ENCODE data around the gene S1PR3.

The S1PR3 gene

DNA sequence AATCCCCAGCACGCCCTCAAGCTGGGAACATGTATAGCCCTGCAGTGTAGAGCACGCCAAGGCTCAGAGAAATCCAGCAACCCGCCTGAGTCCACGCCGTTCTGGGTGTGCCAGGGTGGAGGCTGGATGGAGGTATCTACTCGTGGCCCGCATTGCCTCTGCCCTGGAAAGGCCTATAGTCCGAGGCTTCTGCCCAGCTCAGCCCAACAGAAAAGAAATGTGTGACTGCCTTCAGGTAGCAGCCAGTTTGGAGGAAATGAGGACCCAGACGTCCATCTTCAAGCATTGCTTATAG lies 18.2 kb downstream of the S1PR3 start:
- no peak for DNase-seq (ENCODE audit: low read depth)

DNA sequence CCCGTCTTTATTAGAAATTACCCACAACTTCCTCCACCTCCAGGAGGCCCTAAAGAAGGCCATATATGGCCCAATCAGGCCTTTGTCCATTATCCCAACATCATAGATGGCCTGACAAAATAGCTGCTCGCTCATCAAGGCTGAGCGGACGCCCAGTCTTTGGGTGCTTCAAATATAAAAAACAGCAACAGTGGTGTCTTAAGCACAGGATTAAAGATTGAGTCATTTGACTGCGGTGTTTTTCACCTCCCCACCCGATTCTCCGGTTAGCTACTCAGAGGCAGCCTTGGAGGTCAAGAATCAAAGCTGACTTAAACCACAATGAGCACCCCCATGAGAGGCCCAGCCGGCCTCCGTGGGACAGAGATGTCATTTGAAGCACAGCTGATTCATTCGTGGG lies 18.8 kb downstream of the S1PR3 start:
- DNase-seq (ENCODE audit: low read depth): no peak

DNA sequence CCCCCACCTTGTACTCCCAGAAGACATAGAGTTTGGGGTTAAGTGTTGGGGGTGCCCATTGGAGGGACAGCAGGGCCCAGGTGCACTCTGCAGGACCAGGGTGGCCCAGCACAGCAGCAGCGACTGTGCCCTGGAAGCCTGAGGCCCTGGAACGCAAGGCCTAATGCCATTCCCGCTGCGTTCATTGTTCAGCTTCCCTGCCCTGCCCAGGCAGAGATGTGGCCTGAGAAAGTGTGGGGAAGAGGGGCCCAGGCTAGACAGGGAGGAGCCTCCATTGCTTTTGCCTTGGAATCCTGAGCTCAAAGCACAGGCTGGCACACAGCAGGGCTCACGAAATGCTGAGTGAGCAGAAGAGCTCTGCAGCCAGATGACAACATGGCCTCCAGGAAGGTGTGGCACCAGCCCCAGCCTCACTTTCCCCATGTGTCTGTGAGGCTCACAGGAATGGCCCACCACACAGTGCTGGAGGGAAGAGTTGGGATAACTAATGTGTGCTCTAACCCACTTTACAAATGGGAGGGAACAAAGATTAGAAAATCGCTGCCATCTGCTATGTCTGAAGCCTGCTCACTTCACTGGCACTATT lies 19.4 kb downstream of the S1PR3 start:
- no peak for DNase-seq (ENCODE audit: low read depth)

DNA sequence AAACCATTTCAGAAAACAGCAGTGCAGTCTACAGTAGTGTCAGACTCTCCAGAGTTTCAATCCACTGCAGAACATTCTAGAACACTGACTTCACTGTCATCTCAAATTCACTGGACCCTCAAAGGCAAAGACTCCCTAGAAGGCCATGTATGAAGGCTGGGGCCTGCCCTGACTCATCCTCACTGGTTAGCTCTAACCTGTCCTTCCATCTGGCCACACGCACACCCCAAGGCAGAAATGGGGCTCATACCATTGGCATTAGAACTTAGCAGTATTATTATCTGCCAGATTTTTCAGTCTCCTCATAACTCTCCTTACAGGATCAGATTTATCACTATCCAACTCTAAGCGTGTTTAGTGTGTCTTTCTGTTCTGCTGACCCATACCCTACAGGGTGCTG lies 20.4 kb downstream of the S1PR3 start:
- no peak for DNase-seq (ENCODE audit: low read depth)

DNA sequence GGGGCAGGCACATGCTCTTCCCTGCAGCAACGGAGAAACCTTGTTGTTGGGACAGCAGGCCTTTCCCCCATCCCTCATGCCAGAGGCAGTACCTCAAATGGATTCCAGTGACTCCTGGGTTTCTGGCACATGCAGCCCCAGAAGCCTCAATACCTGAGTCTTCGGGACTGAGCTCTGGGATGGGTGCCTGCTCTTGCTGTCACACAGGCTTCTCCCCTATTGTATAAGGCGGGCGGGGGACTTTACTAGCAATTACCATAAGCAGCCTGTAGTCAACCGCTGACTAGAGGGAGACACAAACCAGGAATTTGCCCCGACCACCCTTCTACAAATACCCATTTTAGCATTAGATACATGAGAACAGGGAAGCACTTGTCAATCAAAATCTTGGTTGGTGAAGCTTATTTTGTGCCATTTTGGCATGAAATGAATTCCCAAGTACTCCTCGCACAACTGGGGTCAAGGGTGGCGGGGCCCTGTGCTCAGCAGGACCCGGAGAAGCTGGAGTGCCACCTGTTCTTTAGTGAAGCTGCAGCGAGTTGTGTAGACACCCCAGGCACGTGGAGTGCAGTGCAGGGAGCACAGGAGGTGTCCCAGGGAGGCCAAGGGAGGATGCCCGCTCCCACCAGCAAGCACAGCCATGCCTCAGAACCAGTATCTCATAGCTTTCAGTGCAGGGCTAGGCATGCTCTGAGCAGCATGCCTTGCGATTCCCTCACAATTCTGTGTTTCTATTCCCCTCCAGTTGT lies 21.2 kb downstream of the S1PR3 start:
- no peak for DNase-seq (ENCODE audit: low read depth)

DNA sequence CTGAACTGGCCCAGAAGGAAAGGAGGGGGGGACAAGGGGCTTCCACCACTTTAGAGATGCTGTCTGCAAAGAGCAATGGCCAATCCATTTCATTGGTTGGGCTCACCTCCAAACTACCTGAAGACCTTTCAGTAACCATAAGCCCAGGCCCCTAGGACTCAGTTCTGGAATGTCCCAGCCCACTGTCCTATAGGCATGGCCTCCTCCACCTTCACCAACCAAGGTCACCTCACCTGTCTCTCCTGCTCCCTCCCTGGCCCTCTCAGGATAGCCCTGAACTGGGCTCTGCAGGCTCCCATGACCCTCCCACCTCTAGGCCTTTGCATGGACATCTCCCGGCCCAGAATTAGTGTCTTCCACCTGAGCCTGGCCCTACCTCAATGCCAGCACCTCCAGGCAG lies 22.4 kb downstream of the S1PR3 start:
- DNase-seq (ENCODE audit: low read depth): no peak

DNA sequence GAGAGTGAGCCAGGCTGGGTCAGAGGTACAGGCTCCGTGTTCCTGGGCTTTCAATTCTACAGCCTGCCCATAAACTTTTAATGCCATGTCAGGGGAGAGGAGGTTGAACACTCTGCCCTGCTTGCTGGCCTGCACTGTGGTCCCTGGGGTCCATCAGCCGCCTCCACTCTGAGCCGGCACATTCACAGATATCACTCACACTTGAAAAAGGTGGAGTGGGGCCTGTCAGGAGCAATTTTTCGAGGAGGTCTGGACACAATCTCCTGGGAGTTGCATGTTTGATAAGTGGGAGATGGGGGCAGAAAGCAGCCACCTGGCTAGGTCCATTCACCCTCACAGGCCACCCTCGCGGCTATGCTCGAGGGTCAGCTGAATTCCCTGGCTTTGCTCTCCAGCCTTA lies 22.9 kb downstream of the S1PR3 start:
- no peak for DNase-seq (ENCODE audit: low read depth)

DNA sequence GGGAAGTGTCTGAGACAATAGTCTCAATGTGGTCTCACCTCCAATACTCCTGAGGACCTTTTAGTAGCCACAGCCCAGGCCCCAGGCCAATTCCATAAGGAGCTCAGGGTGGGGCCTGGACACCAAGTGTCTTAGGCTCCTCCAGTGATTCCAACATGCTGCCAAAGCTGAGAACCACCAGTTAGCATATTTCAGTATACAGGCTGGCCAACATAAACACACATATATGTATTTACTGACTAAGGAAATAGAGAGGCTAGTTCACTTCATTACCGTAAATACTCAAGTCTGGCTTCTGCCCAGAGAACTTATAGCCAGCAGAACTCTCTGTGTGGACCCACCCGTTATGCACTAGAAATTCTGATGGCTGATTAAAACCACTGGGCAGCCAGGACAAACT lies 24.1 kb downstream of the S1PR3 start:
- DNase-seq (ENCODE audit: low read depth): no peak

DNA sequence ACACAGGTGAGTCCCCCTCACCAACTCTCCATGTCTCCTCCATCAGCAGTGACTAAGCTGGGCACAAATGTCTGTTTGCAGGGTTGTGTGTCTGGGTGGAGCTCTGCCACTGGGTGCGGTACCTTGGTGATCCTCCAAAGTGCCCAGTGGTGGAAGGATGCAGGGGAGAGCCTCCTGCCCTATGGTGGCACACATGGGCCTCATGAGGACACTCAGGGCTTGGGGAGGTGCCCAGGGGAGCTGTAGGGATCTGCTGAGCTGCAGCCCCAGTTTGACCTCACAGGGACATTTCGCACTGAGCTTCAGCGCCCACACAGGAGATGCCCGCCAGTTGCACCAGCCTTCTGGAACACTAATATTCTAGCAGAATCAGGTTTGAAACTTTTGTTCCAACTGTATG lies 29.5 kb downstream of the S1PR3 start:
- no peak for DNase-seq (ENCODE audit: low read depth)

DNA sequence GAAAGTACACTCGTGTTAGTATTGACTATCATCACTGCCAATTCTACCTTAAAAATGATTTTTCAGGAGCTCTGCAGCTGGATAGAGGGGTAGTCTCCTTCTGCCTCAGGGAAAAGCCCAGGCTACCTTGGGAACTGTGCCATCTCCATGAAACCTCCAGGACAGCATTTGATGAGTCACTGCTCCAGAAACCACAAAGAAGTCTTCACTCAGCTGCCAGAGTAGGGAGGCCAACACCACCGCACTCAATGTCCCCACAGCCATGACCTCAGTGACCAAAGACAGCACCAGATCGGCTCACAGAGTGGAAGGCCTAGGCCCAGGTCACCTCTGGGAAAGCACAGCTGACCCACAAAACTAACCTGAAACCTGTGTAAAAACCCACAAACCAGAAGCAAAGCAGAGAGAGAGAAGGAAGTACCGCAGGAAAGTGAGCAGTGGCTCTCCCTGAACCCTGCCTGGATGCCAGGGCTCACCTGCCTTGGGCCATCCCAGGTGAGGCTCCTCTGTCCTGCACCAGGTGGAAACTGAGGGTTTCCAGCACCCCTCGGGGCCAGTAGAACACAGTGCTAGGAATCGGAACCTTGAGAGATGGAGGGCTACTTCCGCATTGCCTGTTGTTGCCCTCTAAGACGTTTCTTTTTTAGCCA lies 30.0 kb downstream of the S1PR3 start:
- DNase-seq (ENCODE audit: low read depth): peak; percentile 79

DNA sequence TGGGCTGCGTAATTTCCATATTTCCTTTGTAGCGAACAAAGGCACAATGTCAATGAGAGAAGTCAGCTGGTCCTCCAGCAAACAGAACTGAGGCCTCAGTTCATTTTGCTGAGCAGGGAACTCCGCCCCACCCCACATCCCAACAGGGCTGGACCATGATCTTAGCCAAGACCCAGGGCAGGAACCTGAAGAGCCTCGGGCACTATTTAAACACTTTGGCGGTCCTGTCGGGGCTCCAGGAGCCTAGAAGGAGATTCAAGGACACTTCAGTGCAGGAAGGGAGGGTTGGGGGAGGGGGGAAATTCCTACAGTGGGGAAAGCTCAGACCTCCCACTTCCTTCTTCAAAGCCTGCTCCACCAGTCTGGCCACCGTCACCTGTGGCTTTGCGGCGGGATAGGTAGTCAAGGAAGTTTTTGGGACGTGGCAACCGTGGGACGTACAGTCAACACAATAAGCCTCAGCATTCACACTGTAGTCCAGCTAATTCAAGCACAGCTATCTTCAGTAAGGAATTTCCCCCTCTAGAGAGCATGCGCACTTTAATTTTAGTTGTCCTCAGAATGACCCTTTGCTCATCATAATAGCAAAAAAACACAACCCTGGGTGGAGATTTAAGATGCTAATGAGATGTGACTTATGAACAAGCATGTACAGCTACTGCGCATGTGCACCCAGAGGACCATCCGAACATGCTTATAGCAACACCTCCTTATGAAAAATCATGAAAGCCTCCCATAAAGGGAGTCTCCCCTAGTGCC lies 30.9 kb downstream of the S1PR3 start:
- no peak for DNase-seq (ENCODE audit: low read depth)

DNA sequence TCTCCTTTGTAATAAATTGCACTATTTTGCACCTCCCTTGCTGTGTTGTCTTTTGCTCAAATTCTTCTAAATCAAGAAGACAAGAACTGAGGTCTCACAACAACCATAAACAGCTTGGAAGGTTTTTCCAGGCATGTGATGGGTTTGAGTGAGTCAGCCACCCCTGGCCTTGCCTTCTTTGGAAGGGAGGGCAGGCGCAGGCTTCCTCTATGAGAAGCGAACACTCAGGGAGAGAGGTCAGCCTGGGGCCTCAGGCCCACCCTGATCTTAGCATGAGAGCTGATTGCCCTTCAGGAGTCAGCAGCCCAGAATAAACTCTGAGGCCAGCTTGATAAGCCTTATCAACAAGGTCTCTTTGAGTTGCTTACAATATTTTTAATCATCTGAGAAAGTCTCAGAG lies 31.6 kb downstream of the S1PR3 start:
- DNase-seq (ENCODE audit: low read depth): peak; percentile 43

DNA sequence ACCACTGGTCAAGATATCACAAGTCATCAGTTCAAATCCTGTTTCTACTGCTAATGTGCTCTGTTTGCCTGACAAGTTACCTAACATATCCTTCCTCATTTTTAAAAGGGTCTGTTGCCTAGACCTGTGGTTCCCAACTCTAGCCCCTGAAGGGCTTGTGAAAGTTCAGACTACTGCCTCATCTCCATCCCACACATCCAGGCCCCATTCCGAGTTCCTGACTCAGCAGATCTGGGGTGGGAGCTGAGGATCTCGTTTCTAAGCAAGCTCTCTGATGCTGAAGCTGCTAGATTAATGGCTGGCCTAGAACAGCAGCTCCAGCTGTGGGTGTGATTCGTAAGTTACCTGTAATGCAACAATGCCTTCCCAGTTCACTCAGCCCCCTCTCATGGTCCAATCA lies 32.5 kb downstream of the S1PR3 start:
- DNase-seq (ENCODE audit: low read depth): no peak

DNA sequence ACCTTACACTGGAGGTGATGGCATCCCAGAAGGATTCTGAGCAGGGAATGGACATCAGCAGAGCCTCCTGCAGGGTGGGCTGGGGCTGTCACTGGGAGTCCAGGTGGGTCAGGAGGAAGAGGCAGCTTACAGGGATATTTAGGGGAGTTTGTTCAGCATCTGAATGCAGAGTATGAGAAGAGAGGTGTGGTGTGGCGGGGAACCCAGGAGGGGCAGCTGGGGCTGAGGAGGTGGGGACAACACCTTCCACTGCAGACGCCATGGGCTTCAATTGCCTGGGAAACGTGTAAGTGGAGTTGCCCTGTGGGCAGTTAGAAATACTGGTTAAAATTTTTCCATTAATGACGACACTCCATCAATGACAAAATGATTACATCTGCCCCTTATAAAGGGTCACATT lies 33.5 kb downstream of the S1PR3 start:
- DNase-seq (ENCODE audit: low read depth): no peak

DNA sequence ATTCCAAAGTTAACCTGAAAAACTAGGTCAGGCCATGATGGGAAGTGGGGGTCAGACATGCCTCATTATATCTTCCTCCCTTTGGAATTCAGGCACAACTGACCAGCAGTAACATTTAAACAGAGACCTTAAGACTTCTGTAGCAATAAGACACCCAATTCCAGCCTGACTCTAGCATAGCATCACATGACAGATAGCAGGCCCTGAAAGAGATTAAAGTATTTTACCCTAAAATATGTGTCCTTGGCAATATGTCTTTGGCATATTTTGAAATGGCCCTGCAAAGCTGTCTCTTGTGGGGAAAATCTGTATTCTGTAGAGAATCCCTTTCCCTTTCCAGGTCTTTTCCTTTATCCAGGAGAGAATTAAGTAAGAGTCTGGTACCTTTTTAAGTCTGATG lies 34.3 kb downstream of the S1PR3 start:
- no peak for DNase-seq (ENCODE audit: low read depth)

DNA sequence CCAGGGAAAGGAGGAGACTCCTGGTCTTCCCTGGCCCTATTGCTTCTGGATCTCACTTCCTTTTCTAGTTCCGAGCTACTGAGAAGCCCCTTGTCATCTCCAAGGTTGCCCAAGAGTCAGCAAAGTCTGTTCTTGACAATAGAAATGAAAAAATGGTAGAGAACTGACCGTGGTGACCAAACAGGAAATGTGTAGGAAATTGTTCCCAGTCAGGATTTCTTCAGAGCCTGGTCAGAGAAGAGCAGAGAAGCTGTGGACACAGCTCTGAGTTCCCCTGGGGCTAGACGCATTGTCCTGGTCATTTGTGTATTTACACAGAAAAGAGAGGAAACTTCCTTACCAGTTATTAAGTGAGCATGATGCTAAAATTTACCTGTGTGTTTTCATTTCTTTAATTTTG lies 35.6 kb downstream of the S1PR3 start:
- DNase-seq (ENCODE audit: low read depth): no peak

DNA sequence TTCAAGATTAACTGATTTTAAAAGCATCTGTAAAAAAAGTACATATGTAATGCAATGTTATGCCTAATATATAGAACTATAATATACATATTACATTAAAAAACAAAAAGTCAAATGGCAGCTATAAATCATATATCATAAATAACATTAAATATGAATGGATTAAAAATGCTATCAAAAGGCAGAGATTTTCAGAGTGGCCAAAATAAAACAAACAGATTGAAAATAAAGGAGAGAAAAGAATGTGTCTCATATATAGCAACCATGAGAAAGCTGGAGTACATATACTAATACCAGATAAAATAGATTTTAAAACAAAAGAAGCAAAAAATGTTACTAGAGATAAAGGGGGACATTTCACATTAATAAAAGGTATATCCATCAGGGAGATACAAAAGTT lies 38.5 kb downstream of the S1PR3 start:
- DNase-seq (ENCODE audit: low read depth): no peak

DNA sequence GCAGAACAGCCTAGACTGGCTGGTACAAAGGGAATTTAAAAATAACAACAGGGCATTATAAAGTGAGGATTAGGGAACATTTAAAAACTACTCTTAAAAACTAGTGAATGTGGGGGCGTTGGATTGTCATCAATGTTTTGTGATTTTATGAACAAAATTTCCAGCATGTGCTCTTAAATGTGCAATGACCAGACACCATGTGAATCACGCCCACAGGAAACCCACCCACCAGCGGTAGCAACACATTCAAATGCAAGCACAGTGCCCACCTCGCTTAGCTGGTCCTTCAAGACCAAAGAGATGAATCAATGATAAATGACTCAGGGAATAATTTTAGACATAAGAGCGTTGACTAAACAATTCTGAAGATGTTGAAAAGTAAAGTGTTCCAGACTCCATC lies 40.9 kb downstream of the S1PR3 start:
- DNase-seq (ENCODE audit: low read depth): no peak

DNA sequence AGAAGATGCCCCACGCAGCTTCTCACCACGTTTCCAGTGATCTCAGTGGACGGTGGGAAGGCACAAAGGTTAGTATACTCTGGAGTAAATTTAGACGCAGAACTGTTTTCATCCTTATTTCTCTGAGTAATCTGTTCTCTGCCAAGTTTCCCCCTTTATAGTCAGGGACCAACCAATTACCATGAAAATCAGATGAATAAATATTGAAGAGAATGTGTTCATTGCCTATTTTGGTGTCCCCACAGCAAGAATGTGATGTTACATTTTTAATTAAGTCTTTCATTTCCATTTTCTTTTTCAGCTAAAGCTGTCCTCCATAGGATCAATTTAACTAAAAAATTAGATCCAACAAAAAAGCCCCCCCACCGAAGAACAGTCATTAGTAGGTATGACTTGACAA lies 41.4 kb downstream of the S1PR3 start:
- DNase-seq (ENCODE audit: low read depth): no peak

DNA sequence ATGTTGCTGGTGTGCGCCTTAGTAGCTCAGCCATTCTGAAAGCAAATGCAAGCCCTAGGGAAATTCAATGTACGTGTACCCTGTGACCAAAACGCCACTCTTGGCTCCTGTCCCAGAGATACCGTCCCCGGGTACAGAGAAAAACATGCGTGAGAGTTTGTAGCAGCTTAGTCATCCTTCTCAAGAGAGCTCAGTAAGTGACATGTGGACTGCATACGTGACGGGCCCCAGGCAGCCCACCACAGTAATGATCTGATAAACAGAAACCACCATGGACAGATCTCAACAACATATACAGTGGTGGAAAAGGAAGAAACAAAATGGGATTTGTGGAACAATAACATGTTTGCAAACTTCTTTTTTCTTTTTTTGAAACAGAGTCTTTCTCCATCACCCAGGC lies 45.1 kb downstream of the S1PR3 start:
- no peak for DNase-seq (ENCODE audit: low read depth)

DNA sequence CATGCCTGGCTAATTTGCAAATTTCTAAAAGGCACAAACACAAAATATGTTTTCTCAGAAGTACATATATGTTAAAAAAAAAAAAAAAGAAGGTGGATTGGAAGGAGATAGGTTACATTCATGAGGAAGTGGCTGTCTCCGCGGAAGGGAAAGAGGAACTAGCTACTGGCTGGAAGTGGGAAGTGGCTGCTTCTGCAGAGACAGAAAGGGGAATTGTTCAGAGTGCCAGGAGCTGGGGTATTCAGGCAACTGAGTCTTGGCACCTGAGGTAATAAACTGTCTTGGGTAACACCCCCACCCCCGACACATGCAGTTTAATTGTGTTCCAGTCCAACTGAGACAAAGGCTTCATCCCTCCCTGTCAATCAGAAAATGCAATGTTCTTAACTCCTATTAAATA lies 45.6 kb downstream of the S1PR3 start:
- DNase-seq (ENCODE audit: low read depth): no peak

DNA sequence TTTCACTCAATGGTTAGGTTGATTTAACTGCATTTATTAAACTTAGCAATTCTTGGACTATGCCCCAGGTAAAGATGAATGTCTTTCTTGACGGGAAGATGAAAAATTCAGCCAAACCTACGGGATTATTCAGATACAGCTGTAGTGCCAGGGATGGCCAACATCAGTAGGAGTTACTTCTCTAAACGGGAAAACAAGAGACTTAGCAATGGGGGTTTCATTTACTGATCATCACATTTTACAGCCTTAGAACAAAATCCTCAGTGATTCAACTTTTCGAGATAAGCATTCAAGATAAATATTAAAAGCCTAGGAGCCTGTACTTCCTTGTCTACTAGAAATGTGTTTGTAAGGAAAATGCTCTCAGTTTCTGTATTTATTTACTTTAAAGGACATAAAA lies 46.1 kb downstream of the S1PR3 start:
- DNase-seq (ENCODE audit: low read depth): no peak

DNA sequence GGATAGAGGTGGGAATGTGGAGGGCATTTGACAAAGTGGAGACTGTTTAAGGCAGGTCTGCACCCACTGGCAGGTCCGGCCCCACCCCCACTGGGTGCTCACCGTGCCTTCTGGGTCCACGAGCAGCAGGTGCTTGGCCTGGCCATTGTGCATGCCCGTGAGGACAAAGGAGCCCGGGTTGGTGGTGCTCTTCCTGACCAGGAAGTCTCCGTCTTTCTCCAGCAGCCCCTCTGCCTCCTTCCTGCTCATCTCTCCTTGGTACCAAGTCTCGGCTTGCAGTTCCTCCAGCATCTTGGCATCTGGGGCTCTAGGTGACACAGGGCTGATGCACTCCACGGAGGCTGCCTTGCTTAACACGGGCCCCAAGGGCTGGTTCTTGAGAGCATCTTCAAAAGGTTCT lies 46.6 kb downstream of the S1PR3 start:
- DNase-seq (ENCODE audit: low read depth): no peak
